H54 (cell line): ENCODE data around the gene HOGA1.

Experiments used
- DNase-seq: peaks from one replicate; pipeline ENCODE4 v3.0.0; 2011; ENCODE audit warnings: low spot score, mixed read lengths; ENCODE audit not compliant: insufficient read length
- FAIRE-seq: peaks from 3 replicates; lab custom pipeline; 2011; peaks lifted over from hg19 to GRCh38; lab: Jason Lieb, UNC
- POLR2A ChIP-seq: IDR thresholded peaks from 2 replicates; pipeline ENCODE4 v1.6.1; 2011; ENCODE audit warnings: low read depth, mild to moderate bottlenecking, low read length

The HOGA1 gene

GRCh38 chr10:97578171-97578844, 5.9 kb upstream of the HOGA1 start:
- no peak for TF ChIP-seq POLR2A
- no peak for DNase-seq
- FAIRE-seq, result no peak

GRCh38 chr10:97580421-97581367, 3.5 kb upstream of the HOGA1 start:
- DNase-seq (no peak), FAIRE-seq (no peak)
- no peak for TF ChIP-seq POLR2A

- FAIRE-seq (no peak), DNase-seq (no peak)
- TF ChIP-seq POLR2A, result no peak
Measured at GRCh38 chr10:97582169-97582568, 2.0 kb upstream of the HOGA1 start.

- FAIRE-seq, result no peak
- no peak for TF ChIP-seq POLR2A
- no peak for DNase-seq
Measured at GRCh38 chr10:97583476-97583875, 713 bp upstream of the HOGA1 start.

- FAIRE-seq (no peak), DNase-seq (no peak)
- no peak for TF ChIP-seq POLR2A
Measured at GRCh38 chr10:97584798-97585438, 729 bp downstream of the HOGA1 start.

GRCh38 chr10:97585439-97585811, 1.2 kb downstream of the HOGA1 start:
- DNase-seq (no peak), FAIRE-seq (no peak)
- TF ChIP-seq POLR2A, result no peak

GRCh38 chr10:97587183-97587582, 3.0 kb downstream of the HOGA1 start:
- no peak for DNase-seq
- no peak for TF ChIP-seq POLR2A
- FAIRE-seq, result no peak

- TF ChIP-seq POLR2A, result no peak
- no peak for FAIRE-seq
Measured at GRCh38 chr10:97589479-97589878, 5.3 kb downstream of the HOGA1 start, which contains the start of gene C10orf62. C10orf62 (plus strand) TSS chr10:97589721; CDS start chr10:97589898, 177 bp downstream.

GRCh38 chr10:97590082-97590747, 6.0 kb downstream of the HOGA1 start:
- TF ChIP-seq POLR2A, result no peak

More at GRCh38 chr10:97589479-97589878, 5.3 kb downstream of the HOGA1 start, which contains the start of gene C10orf62:
- no peak for DNase-seq

GRCh38 chr10:97590748-97591495, 6.7 kb downstream of the HOGA1 start:
- no peak for DNase-seq
- TF ChIP-seq POLR2A, result no peak
- FAIRE-seq, result no peak

More at GRCh38 chr10:97590082-97590747, 6.0 kb downstream of the HOGA1 start:
- DNase-seq, result no peak
- no peak for FAIRE-seq

GRCh38 chr10:97593421-97593820, 9.2 kb downstream of the HOGA1 start:
- TF ChIP-seq POLR2A, result no peak
- DNase-seq (no peak), FAIRE-seq (no peak)
